GM19452 (cell line): ENCODE data around the gene STX8.

ENCODE experiments used
- ATAC-seq: cut with Tn5 transposase; IDR thresholded peaks from one replicate; pipeline ENCODE4 v1.9.1; 2021; ENCODE audit not compliant: unreplicated experiment

STX8 gene

DNA sequence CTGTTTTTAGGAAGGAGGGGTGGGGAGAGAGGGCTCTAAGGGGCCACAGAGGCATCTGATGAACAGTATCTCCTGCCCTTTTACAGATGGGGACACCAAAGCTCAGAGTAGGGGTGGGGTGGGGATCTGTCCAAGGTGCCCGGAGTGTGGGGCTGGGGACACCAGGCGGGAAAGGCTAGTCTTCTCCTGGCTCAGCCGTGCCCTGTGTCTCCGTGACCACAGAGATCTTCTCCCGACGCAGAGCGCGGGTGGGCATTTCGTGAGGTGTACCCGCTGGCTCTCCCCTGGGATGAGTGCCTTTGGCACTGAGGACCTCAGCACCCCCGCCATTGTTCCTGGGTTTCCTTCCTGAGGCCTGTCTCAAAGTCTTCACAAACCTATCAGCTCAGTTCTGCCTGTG, 344.8 kb downstream of the STX8 start:
- no peak for ATAC-seq

GRCh38 chr17:9230346-9230745, 345.3 kb downstream of the STX8 start:
- no peak for ATAC-seq

- no peak for ATAC-seq
Measured at GRCh38 chr17:9229826-9230201, 345.8 kb downstream of the STX8 start.

GRCh38 chr17:9229160-9229825, 346.3 kb downstream of the STX8 start:
- ATAC-seq = no peak

GRCh38 chr17:9228408-9229159, 347.0 kb downstream of the STX8 start:
- ATAC-seq = no peak

DNA sequence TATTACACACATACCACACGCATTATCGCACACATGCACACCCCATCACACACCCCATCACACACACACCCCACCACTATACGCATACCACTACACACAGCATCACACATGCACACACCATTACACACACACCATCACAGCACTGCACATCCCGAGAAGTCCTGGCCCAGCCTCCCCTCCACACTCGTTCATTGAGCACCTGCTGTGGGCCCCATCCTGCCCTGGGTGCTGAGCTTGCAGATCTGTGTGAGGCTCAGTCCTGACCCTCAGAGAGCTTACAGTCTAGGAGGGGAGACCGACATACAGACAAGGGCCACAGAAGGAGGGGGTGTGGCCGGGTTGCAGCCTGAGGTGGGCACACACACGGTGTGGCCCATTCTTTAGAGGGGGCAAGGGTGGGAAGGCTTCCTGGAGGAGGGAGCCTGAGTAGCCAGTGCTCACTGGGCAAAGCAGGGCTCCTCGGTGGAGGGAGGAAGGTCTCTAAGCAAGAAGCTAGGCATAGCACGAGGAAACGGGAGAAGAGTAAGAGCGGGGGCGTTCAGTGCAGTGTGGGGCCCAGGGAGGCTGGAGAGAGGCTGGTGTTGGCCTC, 347.7 kb downstream of the STX8 start:
- ATAC-seq = no peak

DNA sequence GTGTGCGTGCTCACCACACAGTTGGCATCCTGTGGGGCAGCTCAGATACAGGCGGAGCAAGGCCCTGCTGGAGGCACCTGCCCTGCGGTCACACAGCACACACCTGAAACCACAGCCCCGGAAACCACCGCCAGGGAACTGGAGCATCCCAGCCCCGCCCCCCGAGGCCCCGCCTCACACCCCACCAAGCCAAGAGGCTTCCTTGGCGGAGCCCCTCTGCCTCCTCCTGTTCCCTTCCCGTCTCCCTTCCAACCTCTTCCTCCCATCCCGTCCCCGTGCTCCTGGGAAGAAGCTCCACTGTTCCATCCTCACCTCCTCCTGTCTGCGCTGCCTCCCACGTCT, 348.9 kb downstream of the STX8 start:
- no peak for ATAC-seq

GRCh38 chr17:9226130-9226793, 349.4 kb downstream of the STX8 start:
- ATAC-seq = no peak

DNA sequence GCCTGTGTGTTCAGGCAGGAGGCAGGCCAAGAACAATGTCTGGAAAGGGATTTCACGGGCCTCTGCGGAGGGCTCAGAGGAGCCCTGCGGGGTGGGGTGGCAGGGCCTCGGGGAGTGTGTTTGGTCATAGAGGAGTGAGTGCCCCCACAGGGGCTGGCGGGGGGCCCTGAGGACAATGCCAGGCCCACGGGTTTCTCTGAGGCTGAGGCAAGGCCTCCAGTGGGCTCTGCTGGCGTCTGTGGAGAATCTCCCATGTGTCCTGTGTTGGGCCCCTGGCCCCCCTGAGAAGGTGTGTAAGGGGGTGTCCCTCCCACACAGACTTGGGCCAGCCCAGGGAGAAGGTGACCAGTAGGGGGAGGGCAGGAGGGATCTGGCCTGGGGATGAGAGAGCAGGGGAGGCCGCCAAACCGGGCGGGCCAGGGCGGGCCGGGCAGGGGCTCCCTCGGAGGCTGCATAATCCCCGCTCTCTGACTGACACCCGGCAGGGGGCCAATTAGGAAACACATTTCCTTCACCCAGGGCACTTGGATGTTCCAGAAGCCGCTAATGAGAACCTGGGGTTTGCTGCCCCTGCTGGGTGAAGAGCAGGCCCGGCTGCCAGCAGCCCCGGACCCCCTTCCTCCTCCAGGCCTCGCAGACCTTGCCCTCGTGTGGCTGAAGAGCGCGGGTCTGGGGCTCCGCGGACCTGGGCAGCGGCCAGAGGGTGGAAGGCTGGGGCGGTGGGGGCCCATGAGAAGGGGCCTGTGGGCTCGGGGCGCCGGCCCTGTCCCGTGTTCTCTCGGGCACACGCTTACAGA, 350.1 kb downstream of the STX8 start:
- ATAC-seq = no peak

GRCh38 chr17:9224485-9224884, 351.1 kb downstream of the STX8 start:
- no peak for ATAC-seq

DNA sequence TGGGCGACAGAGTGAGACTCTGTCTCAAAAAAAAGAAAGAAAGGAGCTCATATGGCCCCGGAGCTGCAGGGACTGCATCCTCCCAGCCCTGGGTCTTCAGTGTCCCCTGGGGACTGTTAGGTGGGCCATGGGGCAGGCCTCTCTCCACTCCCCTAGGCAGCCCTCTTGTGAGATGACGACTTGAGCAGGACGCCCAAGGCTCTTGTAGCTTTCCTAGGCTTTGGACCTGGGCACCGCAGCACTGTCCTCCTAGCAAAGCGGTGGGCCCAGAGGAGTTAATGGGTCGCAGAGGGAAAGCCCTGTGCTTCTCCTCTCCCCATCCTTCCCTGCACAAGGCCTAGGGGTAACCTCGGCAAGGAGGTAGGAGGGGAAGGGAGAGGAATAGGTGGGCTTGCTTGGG, 352.1 kb downstream of the STX8 start:
- no peak for ATAC-seq

GRCh38 chr17:9221922-9222180, 353.8 kb downstream of the STX8 start:
- ATAC-seq = no peak

DNA sequence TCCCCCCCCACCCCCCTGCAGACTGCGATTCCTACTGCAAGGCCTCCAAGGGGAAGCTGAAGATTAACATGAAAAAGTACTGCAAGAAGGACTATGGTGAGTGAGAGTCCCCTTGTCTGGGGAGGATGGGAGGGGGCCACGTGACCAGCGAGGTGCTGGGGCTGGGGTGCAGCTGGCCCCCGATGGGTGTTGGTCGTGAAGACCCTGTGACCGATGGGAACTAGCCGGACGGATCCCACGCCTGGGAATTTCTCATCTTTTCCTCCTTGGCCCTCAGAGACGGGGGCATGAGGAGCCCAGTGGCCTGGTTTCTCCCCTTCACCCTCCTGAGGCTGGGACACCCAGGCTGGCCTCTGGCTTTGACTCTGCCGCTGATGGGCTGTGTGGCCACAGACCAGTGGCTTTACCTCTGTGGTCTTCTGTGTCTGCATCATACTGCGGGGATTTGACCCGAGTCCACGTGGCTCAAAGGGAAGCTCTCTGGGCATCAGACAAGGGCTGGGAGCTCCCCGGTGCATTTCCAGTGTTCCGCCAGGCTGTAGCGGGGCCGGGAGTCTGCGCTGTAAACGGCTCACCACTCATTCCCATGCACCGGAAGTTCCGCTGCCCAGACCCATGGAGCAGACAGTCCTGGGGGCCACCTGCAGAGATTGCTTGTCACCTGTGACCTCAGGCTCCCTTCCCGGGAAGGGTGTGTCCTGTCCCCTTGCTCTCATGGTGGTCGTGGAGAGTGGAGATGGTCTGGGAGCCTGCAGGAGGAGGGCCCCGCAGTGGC, 354.3 kb downstream of the STX8 start:
- no peak for ATAC-seq

DNA sequence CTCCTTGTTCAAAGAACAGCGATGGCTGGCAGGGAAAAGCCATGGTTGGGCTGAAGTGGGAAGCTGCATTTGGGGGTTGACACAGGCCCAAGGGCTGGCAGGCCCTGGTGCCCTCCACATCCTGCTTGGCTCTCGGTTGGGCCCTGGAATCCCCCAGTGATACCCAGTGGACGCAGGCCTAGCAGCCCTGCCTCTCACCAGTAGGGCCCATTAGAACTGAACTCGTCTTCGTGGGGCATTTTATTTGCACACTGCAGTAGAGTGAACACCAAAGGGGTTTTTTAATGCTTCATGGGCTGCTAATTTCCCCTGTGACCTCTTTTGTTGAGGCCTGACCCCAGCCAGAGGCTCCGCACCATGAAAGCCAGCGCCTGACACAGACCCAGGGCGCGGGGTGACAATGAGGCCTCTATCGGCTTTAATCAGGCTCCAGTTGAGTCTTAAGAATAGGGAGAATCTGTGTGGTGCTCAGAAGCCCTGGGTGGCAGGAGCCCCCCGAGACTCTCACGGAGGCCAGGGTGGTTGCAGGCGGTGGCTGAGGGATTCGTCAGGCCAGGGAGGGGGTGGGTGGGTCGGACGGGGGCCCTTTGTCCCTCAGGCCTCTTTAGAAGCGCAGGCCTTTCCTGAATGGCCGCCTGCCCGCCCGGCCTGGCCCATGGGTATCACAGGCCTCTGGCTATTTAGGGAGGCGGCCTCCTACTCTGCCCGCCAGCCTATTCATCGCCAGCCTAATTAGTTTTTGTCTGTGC, 355.0 kb downstream of the STX8 start:
- no peak for ATAC-seq

DNA sequence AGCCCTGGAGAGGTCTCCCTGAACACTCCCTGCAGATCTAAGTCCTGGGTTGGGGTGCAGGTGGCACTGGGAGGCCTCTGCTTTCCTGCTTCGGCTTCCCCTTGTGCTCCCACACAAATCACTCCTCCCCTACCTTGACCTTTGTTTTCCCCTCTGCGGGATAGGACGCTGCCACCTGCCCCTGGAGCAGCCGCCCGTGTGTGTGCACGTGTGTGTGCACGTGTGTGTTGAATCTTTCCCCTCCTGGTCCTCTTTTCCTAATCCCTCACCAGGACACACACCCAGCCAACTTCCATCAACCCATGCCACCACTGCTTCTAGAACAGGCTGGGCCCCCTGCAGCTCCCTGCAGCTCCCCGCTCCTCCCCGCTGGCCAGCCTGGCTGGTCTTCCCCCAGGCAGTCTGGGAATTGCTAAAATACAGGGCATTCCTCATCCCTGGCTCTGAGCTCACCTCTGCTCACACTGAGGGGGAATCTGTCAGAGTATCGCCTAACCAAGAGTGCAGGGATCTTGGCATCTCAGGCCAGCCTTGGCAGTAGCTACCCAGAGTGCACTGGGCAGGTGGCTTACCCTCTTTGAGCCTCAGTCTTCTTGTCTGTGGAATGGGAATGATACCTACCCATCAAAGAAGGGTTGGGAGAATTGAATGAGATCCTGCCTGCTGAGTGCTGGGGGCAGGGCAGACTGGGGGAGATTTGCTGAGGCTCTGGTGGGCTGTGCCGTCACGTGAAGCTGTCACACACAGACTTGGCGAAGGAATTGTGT, 355.8 kb downstream of the STX8 start:
- no peak for ATAC-seq

DNA sequence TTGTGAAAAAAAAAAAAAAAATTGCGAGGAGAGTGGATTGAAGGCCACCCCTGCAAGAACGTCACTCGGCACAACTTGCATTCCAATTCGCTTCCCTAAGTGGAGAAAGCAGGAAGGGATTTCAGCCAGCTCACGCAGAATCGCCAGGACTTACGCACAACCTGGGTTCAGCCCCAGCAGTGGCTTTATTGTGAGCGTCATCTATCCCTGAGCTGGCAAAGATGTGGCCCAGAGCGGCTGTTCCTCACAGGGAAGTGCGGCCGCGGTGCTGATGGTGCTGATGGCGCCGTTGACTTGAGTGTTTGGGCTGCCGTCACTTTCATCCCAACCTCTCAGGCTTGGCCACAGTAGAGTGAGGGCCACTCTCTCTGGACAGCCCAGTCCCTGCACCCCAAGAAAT, 356.7 kb downstream of the STX8 start:
- no peak for ATAC-seq

- ATAC-seq = no peak
Measured at GRCh38 chr17:9218064-9218635, 357.5 kb downstream of the STX8 start.

DNA sequence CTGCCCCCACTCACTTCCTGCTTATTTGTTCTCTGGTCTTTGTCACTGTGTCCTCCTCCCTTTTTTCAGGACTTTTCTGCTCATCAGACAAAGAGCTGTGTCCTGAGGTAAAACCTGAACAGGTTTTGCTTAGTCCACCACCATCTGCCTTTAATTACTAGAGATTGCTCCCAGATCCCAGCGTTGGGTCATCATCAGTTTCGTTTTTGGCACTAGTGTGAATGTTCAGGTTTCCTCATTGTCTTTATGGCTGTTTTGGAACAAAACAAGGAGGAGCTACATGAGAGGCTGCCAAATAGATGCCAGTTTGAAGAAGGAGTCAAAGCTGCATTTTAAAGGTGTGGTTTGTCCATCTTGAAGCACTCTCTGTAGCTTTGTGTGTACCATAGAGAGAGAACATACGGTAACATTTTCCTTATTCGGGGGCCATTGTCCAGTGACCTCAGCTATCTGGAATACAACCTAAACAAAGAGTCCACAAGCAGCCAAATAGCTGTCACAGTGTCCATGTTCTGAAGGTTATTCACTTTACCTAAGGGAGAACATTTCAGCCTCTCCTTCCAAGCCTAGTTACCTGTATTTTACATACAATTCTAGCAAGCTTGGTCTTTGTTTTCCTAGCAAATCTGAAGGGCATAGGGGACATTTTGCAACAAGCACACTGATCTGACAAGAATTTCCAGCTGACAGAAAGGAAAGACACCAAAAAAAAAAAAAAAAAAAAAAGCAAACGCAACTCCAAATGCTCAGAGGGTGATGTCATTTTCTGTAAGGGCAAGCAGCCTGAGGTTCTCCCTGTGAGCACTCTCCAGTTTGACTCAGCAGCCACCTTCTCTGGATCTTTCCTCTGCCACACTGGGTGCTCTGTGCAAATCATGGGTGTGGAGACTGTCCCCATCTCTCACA, 358.2 kb downstream of the STX8 start:
- ATAC-seq = no peak
